Esophagus muscularis mucosa (tissue), 4 donors: ENCODE data around the gene GRB7.

ENCODE experiments used
- EP300 ChIP-seq: sonication (generic); formaldehyde crosslinking; IDR thresholded peaks from one replicate; pipeline ENCODE4 v1.6.1; 2017; ENCODE audit warnings: antibody characterized with exemption
- POLR2A ChIP-seq: fragments of 450-650 bp; IDR thresholded peaks from one replicate; pipeline ENCODE4 v1.6.1; 2017; ENCODE audit warnings: antibody characterized with exemption, moderate library complexity, mild to moderate bottlenecking, low read depth
- POLR2AphosphoS5 ChIP-seq, 2 donors: sonication (generic); formaldehyde crosslinking; IDR thresholded peaks; one replicate each; pipeline ENCODE4 v1.6.1; 2017; ENCODE audit warnings: antibody characterized with exemption in 2 of 2
- TF ChIP-seq, protein P1 (sequence below), 3 experiments: fragments of 200-600 bp in 2 of 3; fragments of 450-650 bp in 1 of 3; sonication (generic) in 2 of 3; IDR thresholded peaks; one replicate each; pipeline ENCODE4 v1.5.1; 2017 to 2019; ENCODE audit warnings: antibody characterized with exemption in 3 of 3, mild to moderate bottlenecking in 2 of 3, moderate library complexity in 1 of 3

DNA sequence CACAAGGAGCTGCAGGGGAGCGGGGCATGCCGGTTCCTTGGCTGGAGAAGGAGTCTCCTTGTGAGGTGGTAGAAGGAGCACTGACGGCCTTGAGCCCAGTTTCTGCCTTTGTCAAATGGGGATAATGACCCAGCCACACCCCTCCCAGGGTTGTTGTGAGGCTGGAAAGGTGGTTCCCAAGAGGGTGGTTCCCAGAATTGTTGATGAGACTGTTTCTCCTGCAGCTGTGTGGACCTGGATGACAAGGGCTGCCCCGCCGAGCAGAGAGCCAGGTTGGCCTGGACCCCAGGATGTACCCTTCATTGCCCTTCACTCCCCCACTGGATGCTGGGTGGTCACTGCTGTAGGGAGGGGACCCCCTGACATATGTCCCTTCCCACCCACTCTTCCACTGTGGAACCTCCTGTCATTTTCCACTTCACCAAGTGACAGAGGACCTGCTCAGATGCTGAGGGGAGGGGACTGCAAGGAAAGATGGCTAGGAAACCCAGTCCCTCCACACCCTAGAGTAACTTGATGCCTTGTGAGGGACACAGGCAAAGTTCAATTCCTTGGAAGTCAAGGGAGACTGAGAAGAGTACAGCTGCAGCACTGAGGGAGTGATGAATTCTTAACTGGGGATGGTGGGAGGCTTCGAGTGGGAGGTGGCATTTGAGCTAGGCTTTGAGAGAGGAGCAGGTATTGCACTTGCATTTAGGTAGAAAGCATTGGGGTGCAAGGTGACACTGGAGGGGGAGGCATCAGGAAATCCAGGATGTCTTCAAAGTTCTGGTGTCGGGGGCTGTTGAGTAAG lies 18.0 kb upstream of the GRB7 start:
- TF ChIP-seq EP300 (no peak), POLR2A (no peak), POLR2AphosphoS5 (IDR thresholded peaks at IDR 0.05) (no peak)
- TF ChIP-seq, protein P1, sequence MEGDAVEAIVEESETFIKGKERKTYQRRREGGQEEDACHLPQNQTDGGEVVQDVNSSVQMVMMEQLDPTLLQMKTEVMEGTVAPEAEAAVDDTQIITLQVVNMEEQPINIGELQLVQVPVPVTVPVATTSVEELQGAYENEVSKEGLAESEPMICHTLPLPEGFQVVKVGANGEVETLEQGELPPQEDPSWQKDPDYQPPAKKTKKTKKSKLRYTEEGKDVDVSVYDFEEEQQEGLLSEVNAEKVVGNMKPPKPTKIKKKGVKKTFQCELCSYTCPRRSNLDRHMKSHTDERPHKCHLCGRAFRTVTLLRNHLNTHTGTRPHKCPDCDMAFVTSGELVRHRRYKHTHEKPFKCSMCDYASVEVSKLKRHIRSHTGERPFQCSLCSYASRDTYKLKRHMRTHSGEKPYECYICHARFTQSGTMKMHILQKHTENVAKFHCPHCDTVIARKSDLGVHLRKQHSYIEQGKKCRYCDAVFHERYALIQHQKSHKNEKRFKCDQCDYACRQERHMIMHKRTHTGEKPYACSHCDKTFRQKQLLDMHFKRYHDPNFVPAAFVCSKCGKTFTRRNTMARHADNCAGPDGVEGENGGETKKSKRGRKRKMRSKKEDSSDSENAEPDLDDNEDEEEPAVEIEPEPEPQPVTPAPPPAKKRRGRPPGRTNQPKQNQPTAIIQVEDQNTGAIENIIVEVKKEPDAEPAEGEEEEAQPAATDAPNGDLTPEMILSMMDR (IDR thresholded peaks at IDR 0.05), result no peak
